Right forelimb (tissue), 1 donor: Measurements from ENCODE around the gene CEP70.
"Not testable (repeated sequence)": the region's sequence is repeated elsewhere in the genome, so short reads cannot be mapped to it uniquely, and the experiment has no call there.

ENCODE experiments used
- DNase-seq: peaks from one replicate; pipeline ENCODE4 v3.0.0-alpha.2; 2018

Gene CEP70

DNA sequence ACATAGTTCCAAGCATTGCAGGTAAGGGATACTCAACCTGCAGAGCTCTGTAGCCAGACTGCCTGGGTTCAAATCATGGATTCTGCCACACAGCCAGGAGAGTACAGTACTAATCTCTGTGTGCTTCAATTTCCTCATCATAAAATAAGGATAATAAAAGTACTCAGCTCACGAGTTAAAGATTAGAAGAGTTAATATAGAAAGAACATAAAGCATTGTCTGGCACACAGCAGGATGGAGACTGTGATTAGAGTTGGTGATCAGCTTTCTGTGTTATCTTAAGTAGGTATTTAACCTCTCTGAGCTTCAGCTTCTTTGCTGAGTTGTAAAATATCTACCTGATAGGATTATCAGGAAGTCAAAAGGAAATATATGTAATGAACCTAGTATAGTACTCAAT lies 2.7 kb downstream of the CEP70 start:
- DNase-seq, result no peak

DNA sequence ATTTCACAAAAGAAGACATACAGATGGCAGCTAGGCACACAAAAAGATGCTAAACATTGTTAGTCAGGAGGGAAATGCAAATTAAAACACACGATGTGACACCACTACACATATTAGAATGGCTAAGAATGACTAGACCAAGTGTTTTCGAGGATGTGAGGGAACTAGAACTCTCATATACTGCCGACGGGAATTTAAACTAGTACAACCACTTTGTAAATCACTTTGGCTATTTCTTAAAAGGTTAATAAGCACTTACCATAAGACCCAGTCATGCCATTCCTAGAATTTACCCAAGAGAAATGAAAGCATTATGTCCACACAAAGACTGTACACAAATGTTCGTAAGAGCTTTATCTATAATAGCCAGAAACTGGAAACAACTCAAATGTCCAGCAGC lies 5.6 kb downstream of the CEP70 start:
- no peak for DNase-seq

DNA sequence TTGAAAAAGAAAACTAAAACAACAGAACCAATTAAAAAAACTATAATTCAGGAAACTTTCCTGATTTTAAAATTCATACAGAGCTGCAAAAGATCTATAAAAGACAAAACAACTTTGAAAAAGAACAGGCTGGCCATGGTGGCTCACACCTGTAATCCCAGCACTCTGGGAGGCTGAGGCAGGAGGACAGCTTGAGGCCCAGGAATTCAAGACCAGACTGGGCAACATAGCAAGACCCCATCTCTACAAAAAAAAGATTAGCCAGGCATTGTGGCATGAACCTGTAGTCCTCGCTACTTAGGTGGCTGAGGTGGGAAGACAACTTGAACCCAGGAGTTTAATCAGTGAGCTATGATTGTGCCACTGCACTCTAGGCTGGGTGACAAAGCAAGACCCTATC lies 6.7 kb downstream of the CEP70 start:
- no peak for DNase-seq

- DNase-seq, result no peak
Observed at GRCh38 chr3:138578961-138579574, 15.0 kb downstream of the CEP70 start.

DNA sequence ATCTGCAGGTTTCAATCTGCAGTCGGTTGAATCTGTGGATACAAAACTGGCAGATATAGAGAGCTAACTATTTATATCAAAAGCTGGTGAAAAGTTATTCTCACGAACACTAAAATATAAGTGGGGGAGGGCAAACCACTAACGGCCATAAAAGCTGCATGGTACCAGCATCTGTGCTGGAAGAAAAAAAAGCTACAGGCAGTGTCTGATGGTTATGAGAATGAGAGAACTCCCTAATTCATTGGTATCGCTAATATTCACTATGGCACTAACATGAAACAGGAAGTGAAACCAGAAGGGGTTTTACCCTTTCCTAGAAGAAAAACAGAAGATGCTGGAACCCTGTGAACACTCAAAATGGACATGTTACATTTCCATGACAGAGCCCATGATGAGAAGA lies 15.9 kb downstream of the CEP70 start:
- no peak for DNase-seq

- no peak for DNase-seq
Observed at GRCh38 chr3:138573138-138573537, 20.9 kb downstream of the CEP70 start.

DNA sequence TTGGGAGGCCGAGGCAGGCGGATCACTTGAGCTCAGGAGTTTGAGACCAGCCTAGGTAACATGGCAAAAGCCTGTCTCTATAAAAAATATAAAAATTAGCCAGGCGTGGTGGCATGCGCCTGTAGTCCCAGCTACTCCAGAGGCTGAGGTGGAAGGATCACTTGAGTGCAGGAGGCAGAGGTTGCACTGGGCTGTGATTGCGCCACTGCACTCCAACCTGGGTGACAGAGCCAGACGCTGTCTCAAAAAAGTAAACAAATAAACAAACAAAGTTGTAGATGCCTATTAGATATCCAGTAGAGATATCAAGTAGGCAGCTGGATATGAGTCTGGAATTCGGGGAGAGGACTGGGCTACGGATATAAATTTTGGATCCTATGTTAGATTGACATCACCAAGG lies 24.4 kb downstream of the CEP70 start:
- DNase-seq, result not testable (repeated sequence)

- no peak for DNase-seq
Observed at GRCh38 chr3:138569090-138569489, 25.0 kb downstream of the CEP70 start.

GRCh38 chr3:138567403-138567802 lies 26.7 kb downstream of the CEP70 start:
- DNase-seq, result no peak

DNA sequence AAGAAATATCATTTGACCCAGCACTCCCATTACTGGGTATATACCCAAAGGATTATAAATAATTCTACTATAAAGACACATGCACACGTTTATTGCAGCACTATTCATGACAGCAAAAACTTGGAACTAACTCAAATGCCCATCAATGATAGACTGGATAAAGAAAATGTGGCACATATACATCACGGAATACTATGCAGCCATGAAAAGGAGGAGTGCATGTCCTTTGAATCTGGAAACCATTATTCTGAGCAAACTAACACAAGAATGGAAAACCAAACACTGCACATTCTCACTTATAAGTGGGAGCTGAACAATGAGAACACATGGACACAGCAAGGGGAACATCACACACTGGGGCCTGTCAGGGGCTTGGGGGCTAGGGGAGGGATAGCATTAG lies 27.8 kb downstream of the CEP70 start:
- not testable (repeated sequence) for DNase-seq

DNA sequence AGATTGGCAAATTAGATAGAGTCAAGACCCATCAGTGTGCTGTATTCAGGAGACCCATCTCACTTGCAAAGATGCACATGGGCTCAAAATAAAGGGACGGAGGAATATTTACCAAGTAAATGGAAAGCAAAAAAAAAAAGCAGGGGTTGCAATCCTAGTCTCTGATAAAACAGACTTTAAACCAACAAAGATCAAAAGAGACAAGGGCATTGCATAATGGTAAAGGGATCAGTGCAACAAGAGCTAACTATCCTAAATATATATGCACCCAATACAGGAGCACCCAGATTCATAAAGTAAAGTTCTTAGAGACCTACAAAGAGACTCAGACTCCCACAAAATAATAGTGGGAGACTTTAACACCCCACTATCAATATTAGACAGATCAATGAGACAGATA lies 31.2 kb downstream of the CEP70 start:
- DNase-seq, result not testable (repeated sequence)

- no peak for DNase-seq
Observed at GRCh38 chr3:138560501-138560900, 33.6 kb downstream of the CEP70 start.

GRCh38 chr3:138559134-138559533 lies 34.9 kb downstream of the CEP70 start:
- no peak for DNase-seq

GRCh38 chr3:138554775-138555174 lies 39.3 kb downstream of the CEP70 start:
- not testable (repeated sequence) for DNase-seq

DNA sequence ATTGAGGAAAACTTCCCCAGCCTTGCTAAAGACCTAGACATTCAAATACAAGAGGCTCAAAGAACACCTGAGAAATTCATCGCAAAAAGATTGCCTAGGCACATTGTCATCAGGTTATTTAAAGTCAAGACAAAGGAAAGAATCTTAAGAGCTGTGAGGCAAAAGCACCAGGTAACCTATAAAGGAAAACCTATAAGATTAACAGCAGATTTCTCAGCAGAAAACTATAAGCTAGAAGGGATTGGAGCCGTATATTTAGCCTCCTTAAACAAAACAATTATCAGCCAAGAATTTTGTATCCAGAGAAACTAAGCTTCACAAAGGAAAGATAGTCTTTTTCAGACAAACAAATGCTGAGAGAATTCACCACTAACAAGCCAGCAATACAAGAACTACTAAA lies 43.1 kb downstream of the CEP70 start:
- DNase-seq, result not testable (repeated sequence)

GRCh38 chr3:138549179-138549977 lies 44.7 kb downstream of the CEP70 start:
- DNase-seq, result no peak

DNA sequence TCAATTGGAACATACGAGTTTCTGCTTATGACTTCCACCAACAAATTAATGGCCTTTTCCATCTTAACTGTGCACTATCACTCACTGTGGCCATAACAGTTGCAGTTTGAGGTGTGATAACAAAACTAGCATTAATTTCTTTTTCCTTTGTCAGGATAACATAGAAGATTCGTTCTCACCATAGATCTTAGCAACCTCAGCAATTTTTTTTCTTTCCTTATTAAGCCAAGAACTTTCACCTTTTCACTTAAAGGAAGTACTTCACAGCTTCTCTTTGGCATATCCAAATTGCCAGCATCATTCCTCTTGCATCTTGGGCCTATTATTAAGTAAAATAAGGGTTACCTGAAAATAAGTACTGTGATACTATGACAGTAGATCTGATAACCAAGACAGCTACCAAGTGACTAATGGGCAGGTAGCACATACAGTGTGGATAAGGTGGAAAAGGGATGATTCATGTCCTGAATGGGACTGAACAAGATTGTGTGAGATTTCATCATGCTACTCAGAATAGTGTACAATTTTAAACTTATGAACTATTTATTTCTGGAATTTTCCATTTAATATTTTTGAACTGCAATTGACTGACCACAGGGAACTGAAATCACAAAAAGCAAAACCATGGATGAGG lies 46.6 kb downstream of the CEP70 start:
- DNase-seq, result no peak

DNA sequence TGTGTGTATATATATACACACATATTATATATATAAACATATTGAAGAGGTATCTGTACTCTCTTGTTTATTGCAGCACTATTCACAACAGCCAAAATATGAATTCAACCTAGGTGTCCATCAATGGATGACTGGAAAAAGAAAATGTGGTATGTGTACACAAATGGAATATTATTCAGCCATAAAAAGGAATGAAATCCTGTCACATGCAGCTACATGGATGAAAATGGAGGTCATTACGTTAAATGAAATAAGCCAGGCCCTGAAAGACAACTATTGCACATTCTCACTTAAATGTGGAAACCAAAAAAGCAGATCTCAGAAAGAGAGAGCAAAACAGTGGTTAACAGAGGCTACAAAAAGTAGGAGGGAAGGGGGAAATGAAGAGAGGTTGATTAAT lies 49.5 kb downstream of the CEP70 start:
- DNase-seq, result no peak

GRCh38 chr3:138542977-138543376 lies 51.1 kb downstream of the CEP70 start:
- DNase-seq, result no peak

- DNase-seq, result no peak
Observed at GRCh38 chr3:138539352-138539751, 54.7 kb downstream of the CEP70 start.

DNA sequence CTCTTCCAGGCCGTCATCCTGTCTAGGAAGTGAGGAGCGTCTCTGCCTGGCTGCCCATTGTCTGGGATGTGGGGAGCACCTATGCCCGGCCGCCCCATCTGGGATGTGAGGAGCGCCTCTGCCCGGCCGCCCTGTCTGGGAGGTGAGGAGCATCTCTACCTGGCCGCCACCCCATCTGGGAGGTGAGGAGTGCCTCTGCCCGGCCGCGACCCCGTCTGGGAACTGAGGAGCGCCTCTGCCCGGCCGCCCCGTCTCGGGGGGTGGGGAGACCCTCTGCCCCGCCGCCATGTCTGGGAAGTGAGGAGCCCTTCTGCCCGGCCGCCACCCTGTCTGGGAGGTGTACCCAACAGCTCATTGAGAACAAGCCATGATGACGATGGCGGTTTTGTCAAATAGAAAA lies 72.6 kb downstream of the CEP70 start:
- not testable (repeated sequence) for DNase-seq

GRCh38 chr3:138513090-138513843 lies 80.8 kb downstream of the CEP70 start:
- DNase-seq, result no peak

DNA sequence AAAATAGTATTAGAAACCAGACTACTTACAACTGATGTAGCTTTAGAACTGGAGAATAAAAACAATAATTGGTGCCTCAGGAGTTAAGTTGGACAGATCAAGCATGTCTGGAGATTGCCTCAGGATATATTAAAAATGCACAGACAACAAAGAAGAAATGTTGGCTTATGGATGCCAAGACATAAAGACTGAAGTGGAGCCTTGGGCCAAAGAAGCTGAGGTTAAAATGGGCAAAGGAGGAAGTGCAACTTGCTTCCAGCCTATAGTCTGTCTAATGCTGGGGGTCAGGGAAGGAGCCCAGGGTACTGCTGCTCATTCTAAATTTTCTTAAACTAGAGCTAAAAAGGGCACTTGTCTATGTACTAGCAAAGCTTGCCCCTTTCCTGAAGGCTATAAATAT lies 82.1 kb downstream of the CEP70 start:
- DNase-seq, result no peak
